Endometrium (tissue), 2 donors: ENCODE results near the gene MCMBP.
"Not testable (repeated sequence)": the region's sequence is repeated elsewhere in the genome, so short reads cannot be mapped to it uniquely, and the experiment has no call there.

Experiments used
- FAIRE-seq: peaks from 2 replicates; lab custom pipeline; 2012; peaks lifted over from hg19 to GRCh38; lab: Jason Lieb, UNC
- donor health status: control.
- donor health status: control.

The MCMBP gene

DNA sequence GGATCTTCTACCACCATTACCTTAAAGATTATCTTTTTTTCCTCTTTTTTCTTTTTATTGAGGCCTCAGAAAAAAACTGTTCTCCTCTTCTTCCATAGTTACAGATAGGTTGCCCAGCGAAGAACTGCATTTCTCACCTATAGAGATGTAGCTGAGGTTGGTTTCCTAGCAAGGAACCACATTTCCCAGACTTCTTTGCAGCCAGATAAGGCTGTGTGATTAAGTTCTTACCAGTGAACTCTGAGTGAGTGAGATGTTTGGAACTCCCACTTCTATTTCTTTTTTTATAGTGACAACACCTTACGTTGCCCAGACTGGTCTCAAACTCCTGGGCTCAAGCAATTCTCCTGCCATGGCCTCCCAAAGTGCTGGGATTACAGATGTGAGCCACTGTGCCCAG is 5.9 kb upstream of the MCMBP start:
- FAIRE-seq = no peak

DNA sequence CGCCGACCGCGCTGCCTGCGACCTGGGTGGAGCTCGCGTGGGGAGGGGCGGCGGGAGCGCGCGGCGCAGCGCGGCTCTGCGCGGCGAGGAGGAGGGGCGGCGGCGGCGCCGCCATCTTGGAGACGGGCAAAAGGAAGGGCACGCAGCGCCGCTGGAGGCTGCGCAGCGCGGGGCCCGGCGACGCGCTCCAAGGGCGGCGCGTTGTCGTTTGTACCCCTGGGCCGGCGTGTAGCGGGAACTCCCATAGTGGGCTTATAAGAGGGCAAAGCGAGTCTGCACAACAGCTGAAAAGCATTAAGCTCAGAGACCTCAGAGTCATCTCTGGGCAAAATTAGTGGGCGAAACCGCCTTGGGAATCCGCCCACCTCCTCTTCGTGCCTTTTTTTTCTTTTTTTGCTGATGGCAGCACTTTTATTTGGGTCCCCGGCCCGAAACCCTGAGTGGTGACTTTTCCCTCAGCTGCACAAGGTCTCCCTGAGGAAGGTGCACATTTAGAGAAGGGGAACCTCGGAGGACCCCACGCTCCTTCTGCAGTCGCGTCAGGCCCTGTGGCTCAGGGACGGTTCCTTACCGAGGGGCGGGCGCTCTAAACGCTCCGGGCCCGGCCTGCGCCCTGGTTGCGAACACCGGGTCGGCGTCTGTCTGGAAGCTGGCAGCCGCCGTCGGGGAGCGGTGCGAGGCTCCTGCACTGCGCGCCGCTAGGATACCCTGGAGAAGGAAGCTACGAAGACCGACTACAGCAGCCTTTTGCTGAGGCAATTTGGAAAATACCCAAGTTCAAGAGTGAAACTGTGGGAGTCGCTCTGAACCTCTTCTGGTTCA is 428 bp upstream of the MCMBP start:
- FAIRE-seq = no peak

- FAIRE-seq = no peak
These were observed 598 bp downstream of the MCMBP start for GRCh38 chr10:119871881-119872609.

DNA sequence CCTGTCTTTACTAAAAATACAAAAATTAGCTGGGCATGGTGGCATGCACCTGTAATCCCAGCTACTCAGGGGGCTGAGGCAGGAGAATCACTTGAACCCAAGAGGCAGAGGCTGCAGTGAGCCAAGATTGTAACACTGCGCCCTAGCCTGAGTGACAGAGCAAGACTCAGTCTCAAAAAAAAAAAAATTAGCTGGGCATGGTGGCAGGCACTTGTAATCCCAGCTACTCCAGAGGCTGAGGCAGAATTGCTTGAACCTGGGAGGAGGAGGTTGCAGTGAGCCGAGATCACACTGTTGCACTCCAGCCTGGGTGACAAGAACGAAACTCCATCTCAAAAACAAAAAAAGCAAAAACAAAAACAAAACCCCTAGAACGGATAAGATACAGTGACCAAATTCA is 3.2 kb downstream of the MCMBP start:
- FAIRE-seq = not testable (repeated sequence)

- FAIRE-seq = no peak
These were observed 5.3 kb downstream of the MCMBP start for GRCh38 chr10:119867317-119867716.

- no peak for FAIRE-seq
These were observed 6.9 kb downstream of the MCMBP start for GRCh38 chr10:119865699-119866240.

GRCh38 chr10:119863951-119864565 is 8.6 kb downstream of the MCMBP start:
- FAIRE-seq = peak; percentile 29

GRCh38 chr10:119862524-119862923 is 10.1 kb downstream of the MCMBP start:
- FAIRE-seq = no peak

GRCh38 chr10:119860866-119861607 is 11.6 kb downstream of the MCMBP start:
- FAIRE-seq = no peak

DNA sequence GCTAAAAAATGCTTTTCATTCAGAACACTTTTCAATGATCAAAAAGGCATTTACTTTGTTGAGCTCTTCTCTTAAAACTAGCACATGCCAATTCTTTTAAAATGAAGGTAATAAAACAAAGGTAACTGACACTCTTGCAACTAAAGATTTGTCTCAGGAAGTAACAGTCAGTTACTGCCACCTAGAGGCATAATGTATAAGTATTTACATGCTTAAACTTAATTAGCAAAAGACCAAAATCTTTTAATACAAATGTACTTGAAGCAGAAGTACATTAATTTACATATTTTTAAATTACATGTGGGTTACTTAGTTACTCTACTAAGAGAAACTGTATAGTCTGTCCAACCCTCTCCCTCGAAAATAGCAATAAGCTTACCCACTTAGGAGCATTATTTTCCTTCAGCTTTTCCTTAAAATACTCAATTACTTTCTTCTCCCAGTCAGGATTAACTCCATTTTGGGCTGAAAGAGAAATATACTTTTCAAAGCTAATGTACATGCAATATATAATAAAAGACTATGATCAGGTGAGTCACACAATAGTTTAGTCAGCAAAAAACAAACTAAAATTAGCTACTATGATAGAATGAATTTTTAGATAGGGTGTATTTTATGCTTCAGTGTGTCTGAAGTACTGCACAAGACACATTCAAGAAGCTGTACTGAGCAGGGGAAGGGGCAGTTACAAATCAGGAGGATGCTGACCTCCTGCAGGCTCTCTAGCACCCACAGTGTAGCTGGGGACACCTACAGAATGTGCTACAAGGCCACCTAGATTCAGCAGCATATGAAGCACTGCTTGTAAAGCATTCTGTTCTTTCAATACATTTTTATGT is 13.0 kb downstream of the MCMBP start:
- peak; percentile 86 for FAIRE-seq

- FAIRE-seq = no peak
These were observed 14.6 kb downstream of the MCMBP start for GRCh38 chr10:119858063-119858462.

DNA sequence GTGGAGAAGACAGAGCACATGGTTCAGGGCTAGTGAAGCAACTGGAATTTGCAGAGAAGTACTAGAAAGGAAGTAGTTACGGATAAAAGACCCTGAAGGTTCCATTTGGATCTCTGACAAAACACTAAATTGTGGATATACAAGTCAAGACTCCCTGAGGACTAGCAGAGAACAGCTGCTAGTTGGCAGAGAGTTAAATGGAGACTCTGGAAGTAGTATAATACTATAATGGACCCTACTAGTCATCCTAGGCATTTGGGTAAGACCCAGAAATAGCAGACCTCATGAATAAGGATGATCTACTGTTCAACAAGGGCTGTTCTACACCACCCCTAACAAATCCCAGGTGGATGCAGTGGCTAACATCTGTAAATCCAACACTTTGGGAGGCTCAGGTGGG is 19.1 kb downstream of the MCMBP start:
- no peak for FAIRE-seq

DNA sequence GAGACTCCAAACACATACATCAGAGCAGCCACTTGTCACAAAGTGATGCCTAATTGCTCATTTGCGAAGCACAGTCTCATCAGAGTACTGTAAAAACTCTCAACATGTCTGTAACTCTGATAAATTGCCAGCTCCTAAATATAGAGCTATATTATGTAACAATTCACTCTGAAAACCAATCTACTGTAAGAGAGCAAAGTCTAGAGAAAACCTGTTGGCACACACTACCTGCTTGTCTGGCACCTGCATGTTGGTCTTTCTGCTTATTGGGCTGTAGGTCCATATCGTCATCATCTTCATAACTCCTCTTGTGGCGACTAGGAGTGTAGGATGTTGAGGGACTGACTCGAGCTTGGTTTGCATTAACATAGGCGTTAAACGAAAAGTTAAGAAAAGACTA is 19.8 kb downstream of the MCMBP start:
- no peak for FAIRE-seq

- no peak for FAIRE-seq
These were observed 20.4 kb downstream of the MCMBP start for GRCh38 chr10:119852277-119852676.

GRCh38 chr10:119849944-119850343 is 22.7 kb downstream of the MCMBP start:
- no peak for FAIRE-seq

DNA sequence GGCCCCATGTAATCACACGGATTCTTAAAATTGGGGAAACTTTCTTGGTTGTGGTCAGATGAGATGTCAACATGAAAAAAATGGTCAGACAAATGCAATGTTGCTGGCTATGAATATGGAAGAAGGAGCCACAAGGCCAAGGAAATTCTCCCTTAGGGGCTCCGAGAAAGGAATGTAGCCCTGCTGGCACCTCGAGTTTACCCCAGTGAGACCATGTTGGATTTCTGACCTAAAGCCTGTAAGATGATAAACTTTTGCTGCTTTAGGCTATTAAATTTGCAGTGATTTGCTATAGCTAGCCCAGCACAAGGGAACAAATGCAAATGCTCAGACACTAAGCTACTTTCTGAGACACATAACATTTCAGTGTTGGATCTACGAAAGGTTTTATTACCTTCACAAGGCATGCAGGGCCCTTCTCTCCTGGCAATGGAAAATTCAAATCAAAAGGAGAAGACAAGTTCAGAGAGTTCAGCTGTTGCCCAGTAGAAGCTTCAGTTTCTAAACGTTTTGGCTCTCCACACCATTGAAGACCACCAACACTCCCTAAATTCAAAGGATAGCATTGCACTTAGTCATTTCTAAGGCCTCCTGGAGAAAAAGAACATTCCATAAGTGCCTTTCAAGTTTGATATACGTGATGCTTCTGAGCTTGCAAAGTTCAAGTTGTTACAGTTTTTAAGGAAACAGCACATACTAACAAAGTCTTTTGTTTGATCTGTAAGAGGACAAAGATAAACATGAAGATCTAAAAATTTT is 23.4 kb downstream of the MCMBP start:
- no peak for FAIRE-seq

- no peak for FAIRE-seq
These were observed 27.0 kb downstream of the MCMBP start for GRCh38 chr10:119845656-119846055.

DNA sequence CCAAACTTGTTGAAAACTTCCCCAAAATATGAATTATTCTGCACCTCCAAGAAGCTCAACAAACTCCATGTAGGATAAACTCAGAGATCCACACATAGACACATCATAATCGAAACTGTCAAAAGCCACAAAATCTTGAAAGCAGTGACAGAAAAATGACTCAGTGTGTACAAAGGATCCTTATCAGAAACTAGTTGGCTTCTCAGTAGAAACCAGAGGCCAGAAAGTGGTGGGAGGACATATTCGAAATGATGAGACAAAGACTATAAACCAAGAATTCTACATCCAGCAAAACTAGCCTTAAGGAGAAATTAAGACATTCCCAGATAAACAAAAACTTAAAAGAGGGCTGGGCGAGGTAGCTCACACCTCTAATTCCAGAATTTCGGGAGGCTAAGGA is 38.5 kb downstream of the MCMBP start:
- FAIRE-seq = no peak

DNA sequence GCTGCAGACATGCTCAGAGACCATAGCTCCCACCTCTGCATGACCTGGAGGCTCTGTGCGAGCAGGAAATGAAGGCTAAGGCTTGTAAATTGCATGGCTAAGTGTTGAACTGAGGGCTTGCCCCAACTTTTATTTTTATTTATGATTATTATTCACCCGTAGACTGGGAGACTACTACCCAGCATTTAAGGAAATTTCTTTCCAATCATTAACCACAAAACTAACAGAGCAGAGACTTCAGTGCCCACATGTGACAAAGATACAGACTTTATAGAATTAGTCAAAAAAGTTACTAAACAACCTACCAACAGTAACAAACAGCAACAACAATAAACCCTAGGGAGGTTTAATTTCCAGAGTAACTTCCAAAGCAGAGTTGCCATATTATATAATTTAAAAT is 39.7 kb downstream of the MCMBP start:
- no peak for FAIRE-seq

DNA sequence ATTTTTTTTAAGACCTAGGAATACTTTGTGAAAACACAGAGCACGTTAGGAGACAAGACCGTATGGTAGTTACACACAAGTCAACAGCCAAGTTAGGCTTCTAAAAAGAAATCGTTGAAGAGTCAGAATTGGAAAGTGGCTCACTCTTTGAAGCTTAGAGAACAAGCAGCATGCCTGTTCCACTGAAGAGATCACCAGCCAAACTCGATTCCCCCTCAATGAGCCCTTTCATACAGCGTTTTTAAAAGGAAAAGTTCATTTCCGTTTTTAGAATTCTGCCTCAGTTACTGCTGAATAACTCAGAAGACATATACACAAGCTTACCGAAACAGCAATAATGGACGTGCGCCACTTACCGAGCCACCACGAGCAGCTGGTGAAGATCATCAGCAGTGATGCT is 41.0 kb downstream of the MCMBP start:
- no peak for FAIRE-seq

- FAIRE-seq = no peak
These were observed 41.8 kb downstream of the MCMBP start for GRCh38 chr10:119830851-119831250.
